ENCODE measurements around the gene MEIS2. TPM values are rescaled to one million over a fixed set of nuclear protein-coding genes. Genes with fewer than 3 reads are reported as not detected.
A peak's percentile ranks its signal among the peaks of the same experiment; 100 is the strongest.

The MEIS2 gene
- total and polyA plus RNA-seq, 2 of the 13 experiments (the other 11 are each of a cell fraction or from before 2014, with no cell fraction given): 10.7 to 12.4 TPM

- Histone ChIP-seq H2AFZ (ENCODE audit: low read length) (no peak overlapping the region), H3K79me2 (ENCODE audit: insufficient read depth, low read length) (peaks cover 6% of the 10 kb centered on the region), H4K20me1 (ENCODE audit: insufficient read depth, low read length) (no peaks in the 10 kb centered on the region), H3K36me3 (replicated peaks in 1 of 2; ENCODE audit: control insufficient read depth in 1 of 2, insufficient read depth in 2 of 2, low read length in 2 of 2) (no peaks in the 10 kb centered on the region), H3K27ac (ENCODE audit: extremely low read length, insufficient read depth, low read length) (peak overlapping the region; percentile 96), H3K9ac (ENCODE audit: insufficient read depth, low read depth, low read length) (peak overlapping the region; percentile 86), H3K4me1 (ENCODE audit: insufficient read depth, low read length) (peaks cover 18% of the 10 kb centered on the region), H3K27me3 (ENCODE audit: control insufficient read depth in 1 of 2, insufficient read depth in 2 of 2, low read length in 2 of 2) (no peaks in the 10 kb centered on the region; a peak in 1 of 5 replicates), H3K4me3 (replicated peaks in 1 of 3; ENCODE audit: insufficient read depth in 1 of 3, low read depth in 2 of 3, low read length in 3 of 3) (peak overlapping the region; percentile 83 to 92 (median 84)), H3K4me2 (ENCODE audit: low read depth, low read length) (peak overlapping the region; percentile 87), H3K9me3 (ENCODE audit: low read length) (no peaks in the 10 kb centered on the region)
- in situ Hi-C loops (cut with HindIII; ENCODE audit: extremely low pct_ligation_motif_present, low pct_unique_long_range_greater_than_20kb) (loop anchor here (10.0 to 25.0 kb wide), 3 partner anchors 597 to 1815 kb away; partner anchors contain the start of gene DPH6), intact Hi-C loops (cut with micrococcal nuclease; ENCODE audit: unreplicated experiment) (loop anchor here (2.0 to 10.0 kb wide), 5 partner anchors 61 to 1577 kb away; partner anchors contain the start of gene CDIN1)
- ChIA-PET POLR2A (interaction anchor here (1.4 to 2.1 kb wide), 2 partner anchors 9 to 14 kb away, joined by 3 to 7 read pairs; no protein-coding TSS in a partner anchor), CTCF (ENCODE audit: low intra/inter-chr PET ratio, low total read pairs) (no interaction called here)
- TF ChIP-seq ZNF234 (CRISPR knock-in tag; conservative IDR thresholded peaks at IDR 0.05) (no peak), CCDC6 (CRISPR knock-in tag; IDR thresholded peaks at IDR 0.05) (0 out of 2 replicates have a peak, but pooled peaks have one; percentile 25)
- 2% methylated on average over 15 of the region's 15 CpGs for WGBS (ENCODE audit: low lambda C conversion rate)
- DNase-seq (ENCODE audit: low spot score) (no peak), FAIRE-seq (no peak), ATAC-seq (no peak)
- no TSS peak for BruUV-seq (replicated peaks)
These were observed 1.6 kb upstream of the MEIS2 start for GRCh38 chr15:37101980-37102304.

DNA sequence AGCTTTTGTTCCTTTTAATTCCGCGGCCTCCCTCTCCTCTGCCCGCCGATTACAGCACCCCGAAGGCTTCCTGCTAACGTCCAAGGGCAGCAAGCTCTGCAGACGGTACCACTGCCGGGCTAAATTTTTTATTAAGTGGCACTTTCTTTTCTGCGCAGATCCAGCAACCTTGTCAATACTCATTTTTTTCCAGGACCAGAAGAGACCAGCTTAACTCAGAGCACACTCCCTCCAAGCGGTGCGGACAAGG, 542 bp upstream of the MEIS2 start:
- Histone ChIP-seq H3K4me3 (replicated peaks in 1 of 3; ENCODE audit: insufficient read depth in 1 of 3, low read depth in 2 of 3, low read length in 3 of 3) (peak overlapping the region; percentile 83 to 92 (median 84)), H3K27me3 (ENCODE audit: control insufficient read depth in 1 of 2, insufficient read depth in 2 of 2, low read length in 2 of 2) (no peaks in the 10 kb centered on the region; a peak in 1 of 5 replicates), H3K79me2 (ENCODE audit: insufficient read depth, low read length) (peaks cover 6% of the 10 kb centered on the region), H3K9me3 (ENCODE audit: low read length) (no peaks in the 10 kb centered on the region), H3K36me3 (replicated peaks in 1 of 2; ENCODE audit: control insufficient read depth in 1 of 2, insufficient read depth in 2 of 2, low read length in 2 of 2) (no peaks in the 10 kb centered on the region), H4K20me1 (ENCODE audit: insufficient read depth, low read length) (no peaks in the 10 kb centered on the region), H3K4me2 (ENCODE audit: low read depth, low read length) (peak overlapping the region; percentile 87), H3K27ac (ENCODE audit: extremely low read length, insufficient read depth, low read length) (peak overlapping the region; percentile 96), H2AFZ (ENCODE audit: low read length) (no peak overlapping the region), H3K4me1 (ENCODE audit: insufficient read depth, low read length) (peaks cover 26% of the 10 kb centered on the region), H3K9ac (ENCODE audit: insufficient read depth, low read depth, low read length) (peak overlapping the region; percentile 86)
- whole genome bisulfite sequencing (ENCODE audit: low lambda C conversion rate): 1% methylated on average over 11 of the region's 11 CpGs
- CTCF ChIA-PET (ENCODE audit: low intra/inter-chr PET ratio, low total read pairs): no interaction called here
- FAIRE-seq: no peak
- no peak for DNase-seq (ENCODE audit: low spot score)
- peak; percentile 16 for ATAC-seq
- intact Hi-C loops (cut with micrococcal nuclease; ENCODE audit: unreplicated experiment): loop anchor here (2.0 to 10.0 kb wide), 5 partner anchors 60 to 1576 kb away; partner anchors contain the start of gene CDIN1
- TSS peak; percentile 67 for BruUV-seq (replicated peaks)
- in situ Hi-C loops (cut with HindIII; ENCODE audit: extremely low pct_ligation_motif_present, low pct_unique_long_range_greater_than_20kb): loop anchor here (10.0 to 25.0 kb wide), 3 partner anchors 596 to 1814 kb away; partner anchors contain the start of gene DPH6
- POLR2A ChIA-PET: interaction anchor here (0.9 to 2.1 kb wide), 5 partner anchors 10 to 203 kb away, joined by 3 to 7 read pairs (median 5); no protein-coding TSS in a partner anchor
- TF ChIP-seq THYN1 (CRISPR knock-in tag; IDR thresholded peaks at IDR 0.05; ENCODE audit: borderline replicate concordance, low read depth) (no peak), SMYD3 (CRISPR knock-in tag; IDR thresholded peaks at IDR 0.05) (no peak), HMG20A (CRISPR knock-in tag; IDR thresholded peaks at IDR 0.05; ENCODE audit: borderline replicate concordance) (no peak), SAP130 (CRISPR knock-in tag; IDR thresholded peaks at IDR 0.05; ENCODE audit: low read depth) (no peak), HDAC1 (CRISPR knock-in tag; IDR thresholded peaks at IDR 0.05) (peak; percentile 24; the same call in 1 of the 2 replicates), HNRNPL (IDR thresholded peaks at IDR 0.05; ENCODE audit: low read depth, low read length) (0 out of 2 replicates have a peak, but pooled peaks have one; percentile 20), ZBTB10 (CRISPR knock-in tag; IDR thresholded peaks at IDR 0.05; ENCODE audit: borderline replicate concordance) (no peak), ZNF605 (CRISPR knock-in tag; IDR thresholded peaks at IDR 0.05) (peak; percentile 53; the same call in 1 of the 2 replicates), ZNF331 (CRISPR knock-in tag; IDR thresholded peaks at IDR 0.05) (0 out of 2 replicates have a peak, but pooled peaks have one; percentile 2), ZFP90 (CRISPR knock-in tag; IDR thresholded peaks at IDR 0.05; ENCODE audit: borderline replicate concordance) (0 out of 2 replicates have a peak, but pooled peaks have one; percentile 19), ZSCAN9 (CRISPR knock-in tag; IDR thresholded peaks at IDR 0.05; ENCODE audit: borderline replicate concordance) (no peak), ZMAT3 (CRISPR knock-in tag; conservative IDR thresholded peaks at IDR 0.05) (0 out of 2 replicates have a peak, but pooled peaks have one; percentile 5)
- TF ChIP-seq, protein P1, sequence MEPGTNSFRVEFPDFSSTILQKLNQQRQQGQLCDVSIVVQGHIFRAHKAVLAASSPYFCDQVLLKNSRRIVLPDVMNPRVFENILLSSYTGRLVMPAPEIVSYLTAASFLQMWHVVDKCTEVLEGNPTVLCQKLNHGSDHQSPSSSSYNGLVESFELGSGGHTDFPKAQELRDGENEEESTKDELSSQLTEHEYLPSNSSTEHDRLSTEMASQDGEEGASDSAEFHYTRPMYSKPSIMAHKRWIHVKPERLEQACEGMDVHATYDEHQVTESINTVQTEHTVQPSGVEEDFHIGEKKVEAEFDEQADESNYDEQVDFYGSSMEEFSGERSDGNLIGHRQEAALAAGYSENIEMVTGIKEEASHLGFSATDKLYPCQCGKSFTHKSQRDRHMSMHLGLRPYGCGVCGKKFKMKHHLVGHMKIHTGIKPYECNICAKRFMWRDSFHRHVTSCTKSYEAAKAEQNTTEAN (CRISPR knock-in tag; conservative IDR thresholded peaks at IDR 0.05): peak; percentile 14; the same call in 1 of the 2 replicates

Measured in HepG2 (cell line).